Measurements from ENCODE around the gene FSIP1. TPM values are rescaled to one million over a fixed set of nuclear protein-coding genes. Genes with fewer than 3 reads are reported as not detected.

The FSIP1 gene
- total RNA-seq, 1 donor from 2014 or later, result 2.5 TPM

DNA sequence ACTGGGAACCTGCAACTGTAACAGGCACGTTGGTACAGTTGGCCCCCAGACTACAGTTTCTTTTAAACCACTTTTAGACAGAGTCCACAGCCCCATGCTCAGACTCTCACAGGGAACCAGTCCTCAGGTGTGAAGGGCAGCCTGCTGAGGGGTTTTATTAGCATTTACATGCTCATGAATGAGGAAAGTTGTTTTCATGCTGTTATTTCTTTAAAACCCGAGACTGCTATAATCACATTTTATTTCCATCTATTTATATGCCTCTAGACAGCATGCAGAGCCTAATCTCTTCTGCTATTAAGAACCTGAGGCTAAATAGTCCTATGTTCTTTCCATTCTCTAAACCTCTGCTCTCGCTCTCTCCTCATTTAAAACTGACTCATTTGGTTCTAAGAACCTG is 26.3 kb upstream of the FSIP1 start:
- Histone ChIP-seq H3K79me2 (ENCODE audit: low read depth) (no peaks in the 10 kb centered on the region), H3K9ac (no peak overlapping the region), H3K4me3 (no peak overlapping the region), H3K27ac (no peak overlapping the region), H4K20me1 (ENCODE audit: low read depth) (no peaks in the 10 kb centered on the region), H3K36me3 (no peaks in the 10 kb centered on the region), H3K27me3 (no peaks in the 10 kb centered on the region), H3K4me2 (no peak overlapping the region), H2AFZ (replicated peaks) (no peak overlapping the region), H3K4me1 (peaks cover 13% of the 10 kb centered on the region), H3F3A (ENCODE audit: low read depth) (peaks cover 5% of the 10 kb centered on the region), H3K9me3 (ENCODE audit: low read depth) (no peaks in the 10 kb centered on the region)
- H3K27me3 Mint-ChIP-seq (ENCODE audit: insufficient read depth, low read depth), result peaks cover 2% of the 10 kb centered on the region
- no peak overlapping the region for H3K27ac Mint-ChIP-seq
- TF ChIP-seq, protein P1, sequence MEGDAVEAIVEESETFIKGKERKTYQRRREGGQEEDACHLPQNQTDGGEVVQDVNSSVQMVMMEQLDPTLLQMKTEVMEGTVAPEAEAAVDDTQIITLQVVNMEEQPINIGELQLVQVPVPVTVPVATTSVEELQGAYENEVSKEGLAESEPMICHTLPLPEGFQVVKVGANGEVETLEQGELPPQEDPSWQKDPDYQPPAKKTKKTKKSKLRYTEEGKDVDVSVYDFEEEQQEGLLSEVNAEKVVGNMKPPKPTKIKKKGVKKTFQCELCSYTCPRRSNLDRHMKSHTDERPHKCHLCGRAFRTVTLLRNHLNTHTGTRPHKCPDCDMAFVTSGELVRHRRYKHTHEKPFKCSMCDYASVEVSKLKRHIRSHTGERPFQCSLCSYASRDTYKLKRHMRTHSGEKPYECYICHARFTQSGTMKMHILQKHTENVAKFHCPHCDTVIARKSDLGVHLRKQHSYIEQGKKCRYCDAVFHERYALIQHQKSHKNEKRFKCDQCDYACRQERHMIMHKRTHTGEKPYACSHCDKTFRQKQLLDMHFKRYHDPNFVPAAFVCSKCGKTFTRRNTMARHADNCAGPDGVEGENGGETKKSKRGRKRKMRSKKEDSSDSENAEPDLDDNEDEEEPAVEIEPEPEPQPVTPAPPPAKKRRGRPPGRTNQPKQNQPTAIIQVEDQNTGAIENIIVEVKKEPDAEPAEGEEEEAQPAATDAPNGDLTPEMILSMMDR (IDR thresholded peaks at IDR 0.05), result no peak
- TF ChIP-seq EZH2 (IDR thresholded peaks at IDR 0.05) (no peak), EZH2phosphoT487 (IDR thresholded peaks at IDR 0.05) (no peak)
- no peaks in the 10 kb centered on the region for H3K36me3 Mint-ChIP-seq
- no peak for DNase-seq (ENCODE audit: low spot score)
- H3K9me3 Mint-ChIP-seq, result no peaks in the 10 kb centered on the region
- H3K4me1 Mint-ChIP-seq, result peaks cover 2% of the 10 kb centered on the region
- no peak overlapping the region for H3K4me3 Mint-ChIP-seq

DNA sequence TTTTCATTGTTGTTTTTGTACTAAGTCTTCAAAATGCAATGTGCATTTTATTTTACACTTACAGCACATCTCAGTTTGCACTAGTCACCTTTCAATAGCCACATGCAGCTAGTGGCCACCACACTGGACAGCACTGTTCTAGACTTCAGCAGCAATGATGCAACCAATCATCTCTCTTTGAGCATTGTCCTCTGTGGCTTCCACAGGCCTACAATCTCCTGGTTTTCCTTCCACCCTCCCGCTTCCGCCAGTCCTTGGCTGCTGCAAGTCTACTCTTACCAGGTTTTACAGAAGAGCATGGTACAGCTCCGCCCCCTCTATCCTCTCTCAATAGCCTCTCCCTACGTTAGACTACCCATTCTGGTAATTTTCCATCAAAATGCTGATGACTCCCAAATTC is 25.1 kb upstream of the FSIP1 start:
- no peaks in the 10 kb centered on the region for H3K79me2 ChIP-seq (ENCODE audit: low read depth)
- no peaks in the 10 kb centered on the region for H3K36me3 ChIP-seq
- H3F3A ChIP-seq (ENCODE audit: low read depth), result peaks cover 5% of the 10 kb centered on the region
- no peaks in the 10 kb centered on the region for H4K20me1 ChIP-seq (ENCODE audit: low read depth)
- no peaks in the 10 kb centered on the region for H3K27me3 ChIP-seq
- no peak overlapping the region for H2AFZ ChIP-seq (replicated peaks)
- no peak overlapping the region for H3K27ac Mint-ChIP-seq
- no peaks in the 10 kb centered on the region for H3K9me3 Mint-ChIP-seq
- no peak for DNase-seq (ENCODE audit: low spot score)
- no peak overlapping the region for H3K4me3 Mint-ChIP-seq
- no peaks in the 10 kb centered on the region for H3K9me3 ChIP-seq (ENCODE audit: low read depth)
- peaks cover 2% of the 10 kb centered on the region for H3K4me1 Mint-ChIP-seq
- no peak overlapping the region for H3K27ac ChIP-seq
- H3K27me3 Mint-ChIP-seq (ENCODE audit: insufficient read depth, low read depth), result peaks cover 2% of the 10 kb centered on the region
- H3K4me1 ChIP-seq, result peaks cover 13% of the 10 kb centered on the region
- H3K4me3 ChIP-seq, result no peak overlapping the region
- no peak for TF ChIP-seq EZH2 (IDR thresholded peaks at IDR 0.05)
- TF ChIP-seq, protein P1 (IDR thresholded peaks at IDR 0.05), result no peak
- no peak for TF ChIP-seq EZH2phosphoT487 (IDR thresholded peaks at IDR 0.05)
- no peak overlapping the region for H3K9ac ChIP-seq
- H3K4me2 ChIP-seq, result no peak overlapping the region
- no peaks in the 10 kb centered on the region for H3K36me3 Mint-ChIP-seq

DNA sequence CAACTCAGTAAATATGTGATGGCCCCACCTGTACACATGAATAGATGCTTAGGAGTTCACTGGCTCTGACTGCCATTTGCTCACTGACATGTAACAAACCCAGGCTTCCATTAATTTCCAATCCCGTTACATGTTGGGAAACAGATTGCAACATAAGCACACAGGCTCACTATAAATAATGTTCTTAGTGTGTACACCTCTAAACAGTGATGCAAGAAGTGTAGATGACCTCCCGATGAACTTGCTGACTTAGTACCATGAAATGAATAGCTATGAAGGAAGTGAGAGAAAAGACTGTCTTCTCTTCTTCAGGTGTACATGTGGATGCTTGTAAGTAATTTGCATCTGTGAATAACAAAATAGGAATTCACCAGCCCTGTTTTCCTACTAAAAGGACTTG is 21.4 kb upstream of the FSIP1 start:
- Mint-ChIP-seq H3K4me3 (no peak overlapping the region), H3K27ac (no peak overlapping the region), H3K4me1 (peaks cover 2% of the 10 kb centered on the region), H3K27me3 (ENCODE audit: insufficient read depth, low read depth) (peaks cover 9% of the 10 kb centered on the region), H3K36me3 (no peaks in the 10 kb centered on the region), H3K9me3 (no peaks in the 10 kb centered on the region)
- H3K79me2 ChIP-seq (ENCODE audit: low read depth), result no peaks in the 10 kb centered on the region
- no peak overlapping the region for H3K4me2 ChIP-seq
- no peak for DNase-seq (ENCODE audit: low spot score)
- H3F3A ChIP-seq (ENCODE audit: low read depth), result peaks cover 4% of the 10 kb centered on the region
- no peak overlapping the region for H3K4me3 ChIP-seq
- H3K9ac ChIP-seq, result no peak overlapping the region
- no peaks in the 10 kb centered on the region for H3K9me3 ChIP-seq (ENCODE audit: low read depth)
- no peaks in the 10 kb centered on the region for H3K27me3 ChIP-seq
- H3K4me1 ChIP-seq, result peaks cover 10% of the 10 kb centered on the region
- no peak overlapping the region for H3K27ac ChIP-seq
- H4K20me1 ChIP-seq (ENCODE audit: low read depth), result no peaks in the 10 kb centered on the region
- H3K36me3 ChIP-seq, result no peaks in the 10 kb centered on the region
- TF ChIP-seq EZH2phosphoT487 (IDR thresholded peaks at IDR 0.05), result no peak
- TF ChIP-seq, protein P1 (IDR thresholded peaks at IDR 0.05), result no peak
- no peak for TF ChIP-seq EZH2 (IDR thresholded peaks at IDR 0.05)
- no peak overlapping the region for H2AFZ ChIP-seq (replicated peaks)

Data from neural progenitor cell (in vitro differentiated cells).